DMS 273 treated with DMSO at 0.1 percent for 48 hours (cell line): ENCODE data around the gene JAKMIP3.

Experiments
- DNase-seq: peaks from one replicate; lab custom pipeline; 2025; lab: John Stamatoyannopoulos, UW

JAKMIP3 gene

DNA sequence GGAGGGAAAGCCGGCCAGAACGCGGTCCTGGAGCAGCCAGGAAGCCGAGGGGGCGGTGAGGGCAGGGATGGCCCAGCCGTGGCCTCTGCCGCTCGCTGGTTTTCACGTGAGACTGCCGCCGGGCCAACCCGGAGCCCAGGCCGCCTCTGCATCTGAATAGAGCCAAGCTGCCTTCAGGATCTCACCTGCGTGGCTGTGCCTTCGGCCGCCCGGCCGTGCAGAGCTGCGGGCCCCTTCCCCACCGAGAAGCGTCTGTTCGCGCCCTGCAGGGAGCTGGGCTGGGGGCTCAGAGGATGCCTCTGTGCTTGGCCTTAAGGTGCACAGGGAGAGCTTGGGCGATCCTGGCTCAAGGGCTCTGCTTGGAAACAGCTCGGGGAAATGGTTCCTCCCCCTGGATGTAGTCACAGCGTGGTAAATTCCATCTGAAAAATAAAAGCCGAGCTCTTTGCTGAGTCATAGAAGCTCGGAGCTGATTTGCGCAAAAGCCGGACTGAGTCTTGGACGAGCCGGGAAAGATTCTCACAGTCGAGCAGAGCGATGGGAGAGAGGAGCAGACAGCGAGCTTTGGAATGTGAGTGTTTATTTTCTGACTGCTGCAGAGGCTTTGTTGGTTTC is at the start of gene JAKMIP3:
Gene JAKMIP3 (plus strand): TSS at position 456 of the 615 bp plus-strand sequence. CDS start 38,863 bp downstream, outside the sequence.
- no peak for DNase-seq

DNA sequence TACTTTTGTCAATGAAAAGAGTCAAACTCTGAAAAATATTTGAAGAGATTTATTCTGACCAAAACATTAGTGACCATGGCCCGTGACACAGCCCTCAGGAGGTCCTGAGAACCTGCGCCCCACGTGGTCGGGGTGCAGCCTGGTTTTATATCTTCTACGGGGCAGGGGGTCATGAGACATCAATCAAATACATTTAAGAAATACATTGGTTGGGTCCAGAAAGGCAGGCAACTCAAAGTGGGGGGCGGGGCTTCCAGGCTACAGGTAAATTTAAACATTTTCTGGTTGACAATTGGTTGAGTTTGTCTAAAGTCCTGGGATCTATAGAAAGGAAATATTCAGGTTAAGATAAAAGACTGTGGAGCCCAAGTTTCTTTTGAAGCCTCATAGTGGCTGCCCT is 49.2 kb upstream of the JAKMIP3 start:
- DNase-seq = no peak

DNA sequence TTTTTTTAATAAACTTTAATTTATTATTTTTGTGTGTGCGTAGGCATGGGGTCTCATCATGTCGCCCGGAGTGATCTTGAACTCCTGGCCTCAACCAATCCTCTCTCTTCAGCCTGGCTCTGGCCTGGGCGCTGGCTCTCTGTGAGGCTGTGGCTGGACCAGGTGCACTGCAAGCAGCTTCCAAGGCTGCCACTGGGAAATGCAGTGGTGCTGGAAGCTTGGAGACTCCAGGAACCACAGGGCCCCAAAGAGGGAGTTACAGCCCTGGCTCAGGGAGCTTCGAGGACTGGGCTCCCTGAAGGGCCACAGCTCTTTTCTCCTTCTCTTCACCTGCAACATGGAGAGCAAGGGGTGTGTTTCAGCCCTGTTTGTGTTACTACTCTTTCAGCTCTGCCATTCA is 47.3 kb upstream of the JAKMIP3 start:
- no peak for DNase-seq

DNA sequence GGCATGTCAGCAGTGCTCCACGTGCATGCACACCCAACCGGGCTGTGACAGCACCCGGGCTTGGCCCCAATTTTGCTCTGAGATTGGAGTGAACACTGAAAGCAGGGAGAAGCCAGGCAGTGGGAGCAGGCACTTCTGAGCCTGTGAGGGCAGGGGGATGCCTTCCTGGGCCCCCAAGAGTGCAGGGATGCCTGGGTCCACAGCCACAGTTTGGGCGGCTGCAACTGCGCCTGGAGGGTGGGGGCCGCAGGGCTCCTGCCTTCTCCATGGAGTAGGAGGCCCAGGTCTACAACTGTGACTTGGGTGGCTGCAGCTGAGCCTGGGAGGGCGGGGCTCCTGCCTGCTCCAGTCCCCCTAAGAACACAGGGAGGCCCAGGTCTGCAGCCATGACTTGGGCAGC is 46.4 kb upstream of the JAKMIP3 start:
- no peak for DNase-seq

DNA sequence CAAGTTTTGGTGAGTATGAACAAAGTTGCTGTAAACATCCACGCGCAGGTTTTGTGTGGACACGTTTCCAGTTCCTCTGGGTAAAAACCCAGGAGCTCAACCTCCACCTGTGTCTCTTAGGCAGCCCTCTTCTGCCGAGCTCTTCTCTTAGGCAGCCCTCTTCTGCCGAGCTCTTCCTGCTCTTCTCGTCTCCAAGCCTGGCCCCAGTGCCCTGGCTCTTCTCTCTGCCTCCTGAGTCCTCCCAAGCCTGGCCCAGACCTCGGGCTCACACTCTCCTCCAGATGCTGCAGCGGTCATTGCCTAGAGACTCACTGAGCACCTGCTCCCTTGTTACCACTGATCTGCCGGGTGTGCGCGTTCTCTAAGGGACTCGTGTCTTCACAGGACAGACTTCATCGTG is 45.3 kb upstream of the JAKMIP3 start:
- DNase-seq = no peak

DNA sequence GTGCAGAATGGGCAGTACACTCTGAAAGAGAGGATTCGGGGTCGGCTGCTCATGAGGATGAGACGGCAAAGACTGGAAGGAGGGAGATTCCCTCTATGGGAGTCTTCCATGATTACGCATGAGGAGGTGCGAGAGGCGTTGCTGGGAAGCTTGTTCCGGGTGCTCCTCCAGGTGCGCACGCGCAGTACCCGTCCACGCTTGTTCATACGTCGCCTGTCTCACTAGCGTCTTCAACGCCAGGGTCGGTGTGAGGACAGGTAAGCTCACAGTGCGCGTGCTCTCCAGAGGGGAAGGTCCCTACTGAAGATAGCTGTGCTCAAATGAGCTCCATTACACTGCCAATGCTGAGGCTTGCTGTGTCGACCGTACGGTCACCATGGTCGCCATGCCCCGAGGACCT is 44.7 kb upstream of the JAKMIP3 start:
- DNase-seq = no peak

DNA sequence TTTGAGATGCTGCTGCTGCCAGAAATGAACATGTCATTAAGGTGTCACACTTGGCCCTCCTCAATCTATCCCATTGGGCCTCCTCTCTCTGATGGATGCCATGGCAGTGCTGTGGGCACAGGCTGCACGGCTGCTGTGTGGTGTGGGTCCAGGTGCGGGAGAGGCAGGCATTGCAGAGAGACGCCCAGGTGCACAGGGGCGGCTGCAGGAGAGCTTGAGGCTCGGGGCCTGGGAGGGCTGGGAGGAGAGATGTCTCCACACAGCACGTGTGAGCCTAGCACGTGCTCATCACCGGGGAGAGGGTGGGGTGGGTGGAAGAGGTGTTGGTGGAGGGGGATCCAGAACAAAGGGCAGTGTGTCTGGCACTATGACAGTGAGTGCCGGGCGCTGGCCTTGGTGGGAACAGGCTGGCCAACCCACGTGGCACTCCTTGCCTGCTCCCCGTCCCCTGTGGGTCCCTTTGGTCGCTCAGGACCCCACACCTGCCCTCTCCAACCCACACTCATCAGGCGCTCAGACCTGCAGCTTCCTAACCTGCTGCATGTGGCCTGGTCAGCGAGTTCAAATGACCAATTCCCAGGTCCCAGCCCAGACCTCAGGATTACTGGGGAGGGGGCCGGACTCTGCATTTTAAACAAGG is 44.1 kb upstream of the JAKMIP3 start:
- no peak for DNase-seq

DNA sequence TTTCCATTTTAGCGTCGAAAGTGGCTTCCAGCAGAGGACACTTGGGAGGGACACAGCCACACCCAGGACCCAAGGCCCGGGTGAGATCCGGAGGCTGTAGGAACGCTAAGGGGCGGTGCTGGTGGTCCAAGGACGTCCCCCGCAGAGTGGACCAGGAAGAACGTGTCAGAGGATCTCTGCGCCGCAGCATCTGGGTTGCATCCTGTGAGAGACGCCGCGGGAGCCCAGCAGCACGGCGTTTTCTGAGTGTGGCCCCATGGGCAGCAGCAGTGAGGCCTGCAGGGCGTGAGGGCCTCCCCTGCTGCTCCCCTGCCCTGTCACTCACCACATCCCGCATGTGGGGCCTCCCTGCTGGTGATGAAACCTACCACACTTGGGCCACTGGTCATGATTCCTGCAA is 43.5 kb upstream of the JAKMIP3 start:
- no peak for DNase-seq

DNA sequence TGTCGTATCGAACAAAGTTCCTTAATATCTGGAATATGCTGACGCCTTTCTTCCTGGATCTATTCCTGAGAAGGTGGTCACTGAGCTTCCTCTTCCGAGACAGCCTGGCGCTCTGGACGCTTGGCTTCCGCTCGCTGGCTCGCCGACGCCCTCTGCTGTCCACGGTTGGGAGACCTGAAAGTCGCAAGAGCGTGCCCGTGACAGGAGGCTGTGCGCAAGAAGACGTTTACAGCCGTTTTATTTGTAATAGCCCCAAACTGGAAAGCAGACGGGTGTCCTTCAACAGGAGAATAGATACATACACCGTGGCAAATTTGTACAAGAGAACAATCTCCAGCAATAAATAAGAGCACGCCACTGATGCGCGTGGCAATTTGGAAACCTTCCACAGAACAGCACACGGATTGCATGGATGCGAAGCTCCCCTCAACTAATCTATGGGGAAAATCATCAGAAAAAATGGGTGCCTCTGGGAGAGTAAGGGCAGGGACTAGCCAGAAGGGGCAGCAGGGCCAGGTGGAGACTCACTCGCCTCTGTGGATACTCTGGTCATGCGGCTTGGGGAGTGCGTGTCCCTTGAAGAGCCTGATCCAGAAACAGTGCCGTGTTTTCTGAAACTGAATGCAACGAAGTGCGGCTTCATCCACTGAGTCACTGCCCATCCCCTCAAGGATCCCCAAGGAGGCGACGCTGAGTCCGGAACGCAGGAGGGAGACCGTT is 42.5 kb upstream of the JAKMIP3 start:
- no peak for DNase-seq

DNA sequence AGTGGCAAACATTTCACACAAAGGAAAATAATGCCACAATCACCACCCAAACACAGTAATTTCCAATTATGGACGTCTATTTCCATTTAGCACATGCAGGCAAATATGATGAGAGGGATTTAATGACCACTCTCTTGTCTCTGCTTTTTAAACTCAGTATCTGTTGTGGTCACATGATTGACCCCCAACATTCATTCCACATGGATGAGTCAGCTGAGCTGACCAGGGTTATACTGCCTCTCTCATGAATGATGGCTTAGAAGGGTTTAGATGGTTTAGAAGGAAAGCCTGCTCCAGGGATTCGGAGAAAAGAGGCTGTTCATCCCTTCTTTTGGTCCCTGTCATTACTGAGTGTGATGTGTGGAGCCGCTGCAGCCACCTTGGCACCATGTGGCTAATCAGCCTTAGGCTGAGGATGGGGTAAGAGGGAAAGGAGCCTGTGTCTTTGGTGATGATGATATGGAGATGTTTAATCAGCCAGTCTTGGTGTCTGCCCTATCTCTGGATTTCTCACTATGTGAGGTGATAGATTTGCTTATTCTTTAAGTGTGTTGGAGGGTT is 38.2 kb upstream of the JAKMIP3 start:
- no peak for DNase-seq

DNA sequence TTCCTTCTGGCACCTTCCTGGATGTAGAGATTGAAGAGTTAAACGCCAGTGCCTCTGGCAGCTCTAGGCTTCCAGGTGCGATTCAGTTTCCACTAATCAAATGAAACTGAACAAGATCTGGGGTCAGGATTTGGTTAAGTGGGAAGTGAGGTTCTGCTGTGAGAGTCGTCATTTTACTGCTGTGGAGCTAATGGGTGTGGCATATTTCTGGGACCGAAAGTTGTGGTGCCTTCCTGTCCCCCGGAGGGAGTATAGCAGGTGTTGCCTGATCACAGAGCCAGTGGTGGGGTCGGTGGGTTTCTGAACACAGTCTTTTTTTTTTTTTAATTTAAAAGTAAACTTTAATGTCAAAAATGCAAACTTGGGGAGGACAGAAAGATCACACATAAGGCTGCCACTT is 37.0 kb upstream of the JAKMIP3 start:
- DNase-seq = no peak

DNA sequence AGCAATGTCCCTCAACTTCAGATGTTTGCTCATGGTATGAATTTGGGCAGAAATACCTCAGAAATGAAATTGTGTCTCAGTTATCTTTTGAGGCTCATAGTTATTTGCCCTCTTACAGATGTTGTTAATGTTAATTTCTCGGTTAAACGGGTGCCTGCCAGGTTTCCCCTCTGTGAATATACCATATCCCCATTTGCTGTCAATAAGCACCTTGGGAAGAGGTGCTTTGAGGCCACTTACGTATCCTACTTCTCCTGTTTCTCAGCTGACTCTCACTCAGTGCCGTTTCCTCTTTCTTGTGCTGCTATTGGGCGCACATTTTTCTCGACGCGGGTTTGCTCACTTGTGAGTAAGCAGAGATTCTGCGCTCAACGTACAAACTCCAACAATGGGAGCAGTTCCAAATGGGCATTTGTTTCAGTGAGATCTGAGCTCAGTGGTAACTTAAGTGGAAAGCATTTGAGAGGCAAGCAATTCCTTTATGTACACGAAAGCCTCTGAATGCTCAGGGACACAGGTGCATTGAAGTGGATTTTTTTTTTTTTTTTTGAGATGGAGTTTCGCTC is 34.8 kb upstream of the JAKMIP3 start:
- DNase-seq = no peak

DNA sequence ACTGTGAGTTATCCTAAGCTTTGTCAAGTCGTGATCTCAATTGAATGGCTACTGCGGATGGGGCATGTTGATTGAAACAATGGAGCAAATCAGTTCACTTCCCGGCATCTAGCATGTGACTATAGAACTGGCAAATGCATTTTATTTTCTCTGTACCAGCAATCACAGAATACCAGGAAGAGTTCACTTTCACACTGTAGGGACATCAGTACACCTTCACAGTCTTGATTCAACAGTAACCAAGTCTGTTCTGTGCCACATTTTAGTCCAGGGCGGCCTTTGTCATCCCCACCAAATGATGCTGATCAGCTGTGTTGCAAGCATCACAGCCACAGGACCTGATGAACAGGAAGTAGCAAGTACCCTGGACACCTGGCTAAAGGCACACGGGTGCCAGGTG is 32.1 kb upstream of the JAKMIP3 start:
- no peak for DNase-seq

DNA sequence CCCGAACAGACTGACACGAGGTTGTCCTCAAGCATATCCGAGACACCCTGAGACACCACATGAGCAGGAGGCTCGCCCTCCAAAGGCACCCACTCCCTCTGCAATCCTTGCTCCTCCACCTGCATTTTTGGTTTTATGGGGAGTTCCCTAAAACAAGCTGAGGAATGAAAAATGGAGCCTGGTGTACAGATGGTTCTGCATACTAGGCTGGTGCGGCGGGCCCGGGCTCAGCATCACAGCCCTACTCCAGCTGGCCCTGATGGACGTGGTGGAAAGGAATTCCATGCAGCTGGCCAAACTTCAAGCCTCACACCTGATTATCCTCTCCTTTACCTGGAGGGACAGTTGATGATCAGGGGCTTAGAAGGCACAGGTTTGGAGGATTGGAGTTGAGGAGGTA is 30.3 kb upstream of the JAKMIP3 start:
- DNase-seq = no peak

DNA sequence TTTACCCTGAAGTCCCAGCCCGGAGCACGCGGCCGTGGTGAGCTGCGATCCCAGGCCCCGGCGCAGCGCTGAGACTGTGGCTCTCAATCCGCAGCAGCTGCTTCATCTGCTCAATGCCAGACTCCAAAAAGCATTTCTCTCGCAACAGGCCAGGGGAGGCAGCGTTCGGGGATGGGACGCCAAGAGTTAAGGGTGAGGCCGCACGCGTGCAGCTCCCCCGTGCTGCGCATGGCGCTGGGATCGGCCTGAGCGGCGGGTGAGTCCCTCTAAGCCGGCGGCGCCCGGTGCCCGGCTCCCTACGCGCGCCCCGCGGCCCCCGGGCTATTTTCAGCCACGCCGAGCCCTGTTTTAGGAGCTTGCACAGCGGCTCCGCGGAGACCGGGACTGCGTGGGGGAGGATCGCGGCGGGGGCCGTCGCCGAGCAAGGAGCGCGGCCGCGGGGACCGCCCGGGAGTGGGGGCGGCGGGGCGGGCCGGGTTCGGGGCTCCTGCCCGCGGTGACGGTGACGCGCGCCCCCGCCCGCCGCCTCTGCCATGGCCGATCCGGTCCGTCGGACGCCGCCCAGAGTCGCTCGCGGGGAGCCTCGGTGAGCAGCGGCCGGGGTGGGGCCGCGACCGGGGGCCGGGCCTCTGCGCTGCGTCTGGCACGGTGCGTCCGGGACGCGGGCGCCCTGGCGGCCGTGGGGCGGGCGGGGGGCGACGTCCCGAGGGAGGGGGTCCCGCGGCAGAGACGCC is 29.4 kb upstream of the JAKMIP3 start:
- DNase-seq = no peak

DNA sequence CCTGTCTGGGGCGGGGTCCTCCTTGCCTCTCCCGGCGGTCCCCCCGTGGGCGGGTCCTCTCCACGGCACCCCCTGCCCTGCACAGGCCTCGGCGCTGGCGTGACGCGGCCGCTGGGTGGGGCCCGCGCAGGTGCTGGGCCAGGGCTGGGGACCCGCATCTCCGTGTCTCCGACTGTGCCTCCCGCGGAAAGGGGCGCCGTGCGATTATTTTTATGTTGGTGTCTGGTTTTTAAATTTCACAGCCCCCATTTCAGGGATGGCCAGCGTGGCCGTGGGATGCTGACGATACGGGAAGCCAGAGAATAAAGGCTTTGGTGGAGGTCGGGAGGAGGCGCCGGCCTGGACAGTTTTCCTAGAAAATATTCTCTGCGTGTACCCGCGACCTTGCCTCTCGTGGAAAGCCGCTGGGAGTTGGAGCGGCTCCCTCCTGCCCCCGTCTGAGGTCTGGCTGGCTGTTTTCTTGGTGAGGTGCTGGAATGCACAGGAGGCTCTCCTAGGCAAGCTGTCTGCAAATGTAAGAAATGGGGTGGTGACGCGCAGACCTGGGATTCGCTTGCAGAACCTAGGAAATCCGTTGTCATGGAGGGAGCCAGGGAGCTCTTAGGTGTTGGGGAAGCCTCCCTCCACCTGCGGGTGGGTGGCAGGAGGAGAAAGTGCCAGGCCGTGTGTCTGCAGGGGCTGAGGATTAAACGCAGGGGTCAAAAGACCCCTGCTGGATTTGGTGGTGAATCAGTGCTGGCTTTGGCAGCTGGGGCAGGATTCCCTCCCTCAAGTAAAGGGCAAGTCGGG is 28.7 kb upstream of the JAKMIP3 start:
- no peak for DNase-seq

DNA sequence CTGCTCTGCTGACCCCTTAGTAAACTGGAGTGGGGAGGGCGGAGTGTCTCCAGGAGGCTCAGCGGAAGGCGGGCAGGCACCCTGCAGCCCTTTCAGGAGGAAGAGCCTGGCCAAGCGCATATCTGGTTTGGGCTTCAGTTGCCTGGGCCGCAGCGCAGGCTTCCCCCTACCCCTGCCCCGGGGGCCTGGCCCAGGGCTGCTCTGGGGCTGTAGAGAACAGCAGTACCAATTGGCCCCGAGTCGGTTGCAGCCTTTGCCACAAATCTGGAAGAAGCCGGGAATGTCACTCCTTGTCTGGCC is 28.1 kb upstream of the JAKMIP3 start:
- DNase-seq = no peak

DNA sequence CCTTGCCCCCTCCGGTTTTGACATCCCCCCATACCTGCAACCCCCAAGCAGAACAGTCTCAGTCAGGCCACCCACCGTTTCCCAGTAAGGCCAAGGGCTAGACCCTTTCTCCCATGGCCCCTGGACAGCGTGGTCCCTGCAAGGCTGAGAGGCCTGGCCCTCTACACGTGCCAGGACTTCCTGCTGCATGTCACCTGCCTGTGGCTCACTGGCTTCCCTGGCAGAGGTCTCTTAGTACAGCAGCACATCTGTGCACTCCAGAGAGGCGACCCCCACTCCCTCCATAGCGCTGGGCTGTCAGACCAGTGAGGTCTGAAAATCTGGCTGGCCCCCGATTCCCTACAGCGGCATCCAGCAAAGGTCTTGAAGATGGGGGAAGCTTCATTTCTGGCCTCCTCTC is 26.4 kb upstream of the JAKMIP3 start:
- DNase-seq = no peak

DNA sequence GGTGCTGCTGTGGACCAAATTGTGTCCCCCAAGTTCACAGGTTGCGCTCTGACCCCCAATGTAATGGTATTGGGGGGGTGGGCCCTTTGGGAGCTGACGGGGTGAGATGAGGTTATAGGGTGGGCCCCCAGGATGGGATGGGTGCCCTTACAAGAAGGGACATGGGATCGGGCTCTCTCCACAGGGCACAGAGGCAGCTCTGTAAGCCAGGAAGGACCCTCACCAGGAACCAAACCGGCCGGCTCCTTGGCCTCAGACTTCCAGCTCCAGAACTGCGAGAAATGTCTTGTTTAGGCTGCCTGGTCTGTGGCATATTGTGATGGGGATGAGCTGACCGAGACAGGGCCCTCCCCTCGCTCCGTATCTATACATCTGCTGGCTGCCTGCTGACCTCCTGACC is 25.7 kb upstream of the JAKMIP3 start:
- DNase-seq = no peak

DNA sequence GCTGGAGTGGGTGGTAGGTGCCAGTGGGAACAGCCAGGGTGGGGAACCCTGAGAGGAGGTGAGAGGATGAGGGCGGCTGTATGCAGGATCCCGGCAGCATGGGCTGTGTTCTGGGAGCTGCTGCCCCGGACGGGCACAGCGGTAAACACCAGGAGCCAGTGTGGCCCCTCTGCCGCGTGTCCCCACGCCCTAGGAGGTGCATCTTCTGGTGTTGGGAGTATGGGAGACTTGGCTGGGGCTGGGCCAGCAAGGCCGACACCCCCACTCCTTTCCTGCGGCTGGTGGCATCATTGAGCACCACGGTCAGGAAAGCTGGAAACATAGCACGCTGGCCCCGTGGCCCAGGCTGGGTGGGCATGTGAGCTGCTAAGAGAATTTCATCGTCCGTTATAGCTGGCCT is 24.4 kb upstream of the JAKMIP3 start:
- DNase-seq = no peak

DNA sequence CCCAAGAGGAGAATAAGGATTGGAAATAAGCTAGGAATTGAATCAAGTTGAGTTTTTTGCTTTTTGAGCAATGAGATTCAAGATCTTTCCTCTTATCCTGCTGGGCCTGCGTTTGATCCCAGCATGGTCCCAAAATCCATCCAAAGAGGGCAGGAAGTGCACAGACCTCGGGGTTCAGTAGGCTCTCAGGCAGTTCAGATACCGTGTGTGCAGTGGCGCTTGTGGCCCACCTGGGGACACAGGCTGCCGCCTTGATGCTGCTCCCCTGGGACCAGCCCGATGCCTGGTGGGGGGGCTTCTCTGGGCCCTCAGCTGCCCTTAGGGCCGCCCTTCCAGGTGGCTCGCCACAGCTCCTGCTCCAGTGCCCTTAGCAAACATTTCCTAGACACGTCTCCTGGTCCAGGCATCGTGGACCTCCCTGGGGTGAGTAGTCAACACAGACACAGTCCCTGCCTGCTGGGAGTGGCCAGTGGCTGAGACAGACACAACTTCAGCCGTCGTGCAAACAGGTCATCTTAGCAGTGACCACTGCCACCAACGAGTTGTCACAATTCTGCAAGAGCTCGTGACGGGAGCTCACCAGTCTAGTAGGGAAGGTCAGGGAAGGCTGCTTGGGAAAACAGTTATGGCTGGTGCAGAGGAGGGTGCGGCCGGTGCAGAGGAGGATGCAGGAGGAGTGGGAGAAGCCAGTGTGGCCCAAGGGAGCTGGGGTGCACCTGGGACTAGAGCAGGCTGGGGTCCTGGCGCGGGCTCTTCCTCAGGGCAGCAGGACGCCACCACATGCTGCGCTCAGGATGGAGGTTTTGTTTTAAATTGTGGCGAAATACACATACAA is 21.7 kb upstream of the JAKMIP3 start:
- no peak for DNase-seq
